H9 (cell line): ENCODE measurements around the gene WWC2. TPM values are rescaled to one million over a fixed set of nuclear protein-coding genes. Genes with fewer than 3 reads are reported as not detected.

Experiments
- DNase-seq: peaks from one replicate; pipeline ENCODE4 v3.0.0-alpha.2; 2017
- H2AFZ ChIP-seq: one replicate; pipeline ENCODE4 v1.6.1; 2013; ENCODE audit warnings: mild to moderate bottlenecking, low read length, control low read depth, moderate library complexity
- H2AK5ac ChIP-seq: 2 replicates; pipeline ENCODE4 v1.6.1; 2013; ENCODE audit warnings: low read length, control low read depth, mixed read lengths; ENCODE audit not compliant: insufficient read length
- H2BK120ac ChIP-seq: one replicate; pipeline ENCODE4 v1.6.1; 2013; ENCODE audit warnings: low read depth, mild to moderate bottlenecking, low read length, control low read depth, inconsistent platforms; ENCODE audit not compliant: poor library complexity, severe bottlenecking
- H2BK12ac ChIP-seq: 2 replicates; pipeline ENCODE4 v1.6.1; 2013; ENCODE audit warnings: low read length, control low read depth, mixed read lengths, low read depth; ENCODE audit not compliant: insufficient read length
- H2BK15ac ChIP-seq: 2 replicates; pipeline ENCODE4 v1.6.1; 2013; ENCODE audit warnings: low read depth, low read length, control low read depth
- H2BK20ac ChIP-seq: one replicate; pipeline ENCODE4 v1.6.1; 2013; ENCODE audit warnings: low read depth, mild to moderate bottlenecking, low read length, control low read depth, inconsistent platforms; ENCODE audit not compliant: poor library complexity, severe bottlenecking
- H2BK5ac ChIP-seq: 2 replicates; pipeline ENCODE4 v1.6.1; 2013; ENCODE audit warnings: low read length, control low read depth, mixed read lengths; ENCODE audit not compliant: insufficient read length
- H3K14ac ChIP-seq: 2 replicates; pipeline ENCODE4 v1.6.1; 2013; ENCODE audit warnings: low read length, control low read depth; ENCODE audit not compliant: insufficient read depth
- H3K18ac ChIP-seq: 2 replicates; pipeline ENCODE4 v1.6.1; 2013; ENCODE audit warnings: low read depth, mild to moderate bottlenecking, mixed read lengths, low read length, control low read depth; ENCODE audit not compliant: insufficient read length
- H3K23ac ChIP-seq: 2 replicates; pipeline ENCODE4 v1.6.1; 2013; ENCODE audit warnings: low read length, control low read depth, mixed read lengths, low read depth; ENCODE audit not compliant: insufficient read length
- H3K23me2 ChIP-seq: 2 replicates; pipeline ENCODE4 v1.6.1; 2013; ENCODE audit warnings: low read depth, mild to moderate bottlenecking, mixed read lengths, low read length, control low read depth; ENCODE audit not compliant: insufficient read length, poor library complexity, severe bottlenecking
- H3K27ac ChIP-seq: 2 replicates; pipeline ENCODE4 v1.5.1; 2013; ENCODE audit warnings: low read length, control low read depth, mixed read lengths, low read depth; ENCODE audit not compliant: insufficient read length
- H3K27me3 ChIP-seq: 2 replicates; pipeline ENCODE4 v1.6.1; 2013; ENCODE audit warnings: low read length, control low read depth, inconsistent platforms; ENCODE audit not compliant: insufficient read depth
- H3K4ac ChIP-seq: 2 replicates; pipeline ENCODE4 v1.6.1; 2013; ENCODE audit warnings: low read depth, mild to moderate bottlenecking, control low read depth, inconsistent platforms, low read length, moderate library complexity
- H3K4me1 ChIP-seq: 2 replicates; pipeline ENCODE4 v1.6.1; 2013; ENCODE audit warnings: low read length, control low read depth, inconsistent platforms; ENCODE audit not compliant: insufficient read depth
- H3K4me2 ChIP-seq: 2 replicates; pipeline ENCODE4 v1.6.1; 2013; ENCODE audit warnings: low read length, control low read depth, mixed read lengths; ENCODE audit not compliant: insufficient read length, insufficient read depth
- H3K56ac ChIP-seq: 2 replicates; pipeline ENCODE4 v1.6.1; 2013; ENCODE audit warnings: low read depth, mild to moderate bottlenecking, mixed read lengths, low read length, control low read depth; ENCODE audit not compliant: insufficient read length
- H3K79me1 ChIP-seq: 2 replicates; pipeline ENCODE4 v1.6.1; 2013; ENCODE audit warnings: low read depth, mild to moderate bottlenecking, moderate library complexity, low read length, control low read depth, inconsistent platforms; ENCODE audit not compliant: insufficient read depth, poor library complexity, severe bottlenecking
- H3K79me2 ChIP-seq: 2 replicates; pipeline ENCODE4 v1.6.1; 2013; ENCODE audit warnings: low read length, control low read depth, inconsistent platforms; ENCODE audit not compliant: insufficient read depth
- H3K9ac ChIP-seq: 2 replicates; pipeline ENCODE4 v1.6.1; 2013; ENCODE audit warnings: low read length, control low read depth, mixed read lengths; ENCODE audit not compliant: insufficient read length; ENCODE audit errors: extremely low read depth
- H3K9me3 ChIP-seq: one replicate; pipeline ENCODE4 v1.6.1; 2013; ENCODE audit warnings: low read depth, low read length, inconsistent platforms; ENCODE audit not compliant: control insufficient read depth
- H3T11ph ChIP-seq: one replicate; pipeline ENCODE4 v1.6.1; 2013; ENCODE audit warnings: mild to moderate bottlenecking, low read length, control low read depth, inconsistent platforms
- H4K20me1 ChIP-seq: one replicate; pipeline ENCODE4 v1.6.1; 2013; ENCODE audit not compliant: control insufficient read depth, insufficient read length, insufficient read depth
- H4K5ac ChIP-seq: 2 replicates; pipeline ENCODE4 v1.6.1; 2013; ENCODE audit warnings: low read depth, mild to moderate bottlenecking, mixed read lengths, low read length, control low read depth; ENCODE audit not compliant: insufficient read length
- H4K8ac ChIP-seq: replicated peaks from 2 replicates; pipeline ENCODE4 v1.6.1; 2013; ENCODE audit warnings: low read length, control low read depth, mixed read lengths, low read depth; ENCODE audit not compliant: insufficient read length
- H4K91ac ChIP-seq: 2 replicates; pipeline ENCODE4 v1.6.1; 2013; ENCODE audit warnings: low read depth, mild to moderate bottlenecking, moderate library complexity, mixed read lengths, low read length, control low read depth; ENCODE audit not compliant: insufficient read length
- H3K27ac Mint-ChIP-seq, 3 experiments: 2 replicates in 2 of 3; 3 replicates in 1 of 3; pipeline ENCODE4 v1.8.0; 2020 to 2021; ENCODE audit warnings: mixed read lengths in 3 of 3, mild to moderate bottlenecking in 1 of 3, moderate library complexity in 1 of 3
- H3K27me3 Mint-ChIP-seq: 2 replicates; pipeline ENCODE4 v1.8.0; 2021; ENCODE audit warnings: low read depth, mild to moderate bottlenecking, moderate library complexity, mixed read lengths
- H3K36me3 Mint-ChIP-seq, 3 experiments: 2 replicates in 2 of 3; 3 replicates in 1 of 3; pipeline ENCODE4 v1.8.0; 2020 to 2021; ENCODE audit warnings: low read depth in 3 of 3, mixed read lengths in 3 of 3; ENCODE audit not compliant: insufficient read depth in 1 of 3
- H3K4me1 Mint-ChIP-seq, 2 experiments: 2 replicates each; pipeline ENCODE4 v1.8.0; 2020; ENCODE audit warnings: mixed read lengths in 2 of 2
- H3K4me3 Mint-ChIP-seq, 2 experiments: 2 replicates in 1 of 2; 3 replicates in 1 of 2; pipeline ENCODE4 v1.8.0; 2020 to 2021; ENCODE audit warnings: mild to moderate bottlenecking in 2 of 2, mixed read lengths in 2 of 2, moderate library complexity in 1 of 2
- H3K9me3 Mint-ChIP-seq, 2 experiments: 2 replicates in 1 of 2; 3 replicates in 1 of 2; pipeline ENCODE4 v1.8.0; 2020; ENCODE audit warnings: mild to moderate bottlenecking in 2 of 2, mixed read lengths in 2 of 2, moderate library complexity in 1 of 2
- WGBS: extraction: QIAGEN DNeasy Blood & Tissue Kit; methylation state at CpG from one replicate; pipeline ENCODE4 v1.1.7; 2013; ENCODE audit warnings: missing lambda C conversion rate, low lambda C conversion rate, mixed read lengths; ENCODE audit not compliant: insufficient read length; ENCODE audit errors: extremely low coverage; 5-methylcytosine and 5-hydroxymethylcytosine counted together
- total RNA-seq: library from RNA; stranded (reverse); gene quantifications from 2 replicates; pipeline ENCODE4 v1.2.1, GENCODE V29; 2021
- TF ChIP-seq, protein P1 (sequence below): fragments of 200-600 bp; sonication (generic); conservative IDR thresholded peaks from 3 replicates; pipeline ENCODE4 v1.8.0; 2021; ENCODE audit warnings: antibody characterized with exemption, mild to moderate bottlenecking

The WWC2 gene
- total RNA-seq, 1 experiment from 2014 or later, result 106 TPM

DNA sequence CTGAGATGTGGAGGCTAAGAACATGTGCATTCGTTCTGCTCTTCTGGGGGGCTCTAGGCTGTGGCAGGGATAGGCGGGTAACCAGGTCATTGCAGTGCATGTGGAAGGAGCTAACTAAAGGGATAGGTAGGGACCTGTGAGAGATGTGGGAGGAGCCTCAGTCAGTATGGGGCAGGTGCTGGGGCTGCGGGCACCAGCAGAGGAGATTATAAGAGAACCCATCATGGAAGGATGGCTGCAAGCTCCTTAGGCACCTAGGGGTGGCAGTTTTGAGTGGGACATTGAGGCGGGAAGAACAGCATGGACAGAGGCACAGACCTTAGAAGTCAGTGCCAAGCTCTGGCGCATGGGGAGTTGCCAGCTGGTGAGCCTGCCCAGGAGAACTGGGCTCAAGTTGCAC lies 213.8 kb downstream of the WWC2 start:
- H3K23me2 ChIP-seq, result no peaks in the 10 kb centered on the region
- no peak overlapping the region for H3K14ac ChIP-seq
- no peak overlapping the region for H3T11ph ChIP-seq
- Mint-ChIP-seq H3K27me3 (no peaks in the 10 kb centered on the region), H3K4me3 (no peak overlapping the region), H3K9me3 (no peaks in the 10 kb centered on the region), H3K27ac (peak overlapping the region in 1 of 3 experiments; percentile 71; a peak in 4 of 7 replicates), H3K4me1 (no peaks in the 10 kb centered on the region), H3K36me3 (peaks cover 20 to 69% (median 53%) of the 10 kb centered on the region in 3 experiments)
- no peak overlapping the region for H3K23ac ChIP-seq
- no peak overlapping the region for H2BK12ac ChIP-seq
- H3K79me2 ChIP-seq, result no peaks in the 10 kb centered on the region
- H3K27ac ChIP-seq, result no peak overlapping the region
- no peak overlapping the region for H4K8ac ChIP-seq
- H2AFZ ChIP-seq, result no peak overlapping the region
- WGBS, result no CpG with 5 or more reads among the region's 5 CpGs
- TF ChIP-seq, protein P1, sequence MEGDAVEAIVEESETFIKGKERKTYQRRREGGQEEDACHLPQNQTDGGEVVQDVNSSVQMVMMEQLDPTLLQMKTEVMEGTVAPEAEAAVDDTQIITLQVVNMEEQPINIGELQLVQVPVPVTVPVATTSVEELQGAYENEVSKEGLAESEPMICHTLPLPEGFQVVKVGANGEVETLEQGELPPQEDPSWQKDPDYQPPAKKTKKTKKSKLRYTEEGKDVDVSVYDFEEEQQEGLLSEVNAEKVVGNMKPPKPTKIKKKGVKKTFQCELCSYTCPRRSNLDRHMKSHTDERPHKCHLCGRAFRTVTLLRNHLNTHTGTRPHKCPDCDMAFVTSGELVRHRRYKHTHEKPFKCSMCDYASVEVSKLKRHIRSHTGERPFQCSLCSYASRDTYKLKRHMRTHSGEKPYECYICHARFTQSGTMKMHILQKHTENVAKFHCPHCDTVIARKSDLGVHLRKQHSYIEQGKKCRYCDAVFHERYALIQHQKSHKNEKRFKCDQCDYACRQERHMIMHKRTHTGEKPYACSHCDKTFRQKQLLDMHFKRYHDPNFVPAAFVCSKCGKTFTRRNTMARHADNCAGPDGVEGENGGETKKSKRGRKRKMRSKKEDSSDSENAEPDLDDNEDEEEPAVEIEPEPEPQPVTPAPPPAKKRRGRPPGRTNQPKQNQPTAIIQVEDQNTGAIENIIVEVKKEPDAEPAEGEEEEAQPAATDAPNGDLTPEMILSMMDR, result no peak
- H2BK15ac ChIP-seq, result no peak overlapping the region
- no peak overlapping the region for H3K18ac ChIP-seq
- no peaks in the 10 kb centered on the region for H3K4me1 ChIP-seq
- no peak overlapping the region for H3K9ac ChIP-seq
- no peak for DNase-seq
- no peaks in the 10 kb centered on the region for H3K27me3 ChIP-seq
- no peaks in the 10 kb centered on the region for H4K20me1 ChIP-seq
- H4K91ac ChIP-seq, result no peak overlapping the region
- H4K5ac ChIP-seq, result no peak overlapping the region
- H3K56ac ChIP-seq, result no peak overlapping the region
- H2BK120ac ChIP-seq, result no peak overlapping the region
- H3K4me2 ChIP-seq, result no peak overlapping the region
- no peaks in the 10 kb centered on the region for H3K9me3 ChIP-seq
- no peak overlapping the region for H2BK20ac ChIP-seq
- H3K4ac ChIP-seq, result no peak overlapping the region
- H2AK5ac ChIP-seq, result no peak overlapping the region
- H2BK5ac ChIP-seq, result no peak overlapping the region
- H3K79me1 ChIP-seq, result no peaks in the 10 kb centered on the region
